Body of pancreas (tissue), 4 donors: ENCODE data around the gene SLC25A14.

ENCODE experiments used
- POLR2A ChIP-seq, 3 donors: fragments of 450-650 bp; IDR thresholded peaks; one replicate each; pipeline ENCODE4 v1.6.1; 2016; ENCODE audit warnings: antibody characterized with exemption in 3 of 3, mild to moderate bottlenecking in 2 of 3
- TF ChIP-seq, protein P1 (sequence below), 7 experiments: fragments of 450-650 bp in 4 of 7; fragments of 200-600 bp in 3 of 7; sonication (generic) in 3 of 7; IDR thresholded peaks; one replicate each; pipeline ENCODE4 v1.5.1; 2016 to 2019; ENCODE audit warnings: antibody characterized with exemption in 7 of 7

DNA sequence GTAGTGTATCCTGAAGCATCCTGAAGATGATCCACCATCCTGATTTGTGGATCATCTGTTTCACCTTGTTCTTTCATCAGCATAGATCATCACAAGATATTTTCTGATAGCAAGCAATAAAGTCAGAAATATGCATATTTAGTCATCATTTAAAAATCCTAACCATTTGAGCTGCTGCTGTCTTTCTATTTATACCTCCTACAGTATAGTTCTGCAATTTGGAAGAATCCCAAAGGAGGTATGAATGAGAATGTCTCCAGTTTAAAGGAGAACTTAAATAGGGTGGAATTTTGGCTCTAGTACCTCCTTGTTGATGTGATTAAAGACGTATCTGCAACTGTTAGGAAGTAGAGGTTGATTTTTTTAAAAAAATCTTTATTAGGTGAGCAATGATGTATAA lies 7.6 kb downstream of the SLC25A14 start:
- TF ChIP-seq, protein P1, sequence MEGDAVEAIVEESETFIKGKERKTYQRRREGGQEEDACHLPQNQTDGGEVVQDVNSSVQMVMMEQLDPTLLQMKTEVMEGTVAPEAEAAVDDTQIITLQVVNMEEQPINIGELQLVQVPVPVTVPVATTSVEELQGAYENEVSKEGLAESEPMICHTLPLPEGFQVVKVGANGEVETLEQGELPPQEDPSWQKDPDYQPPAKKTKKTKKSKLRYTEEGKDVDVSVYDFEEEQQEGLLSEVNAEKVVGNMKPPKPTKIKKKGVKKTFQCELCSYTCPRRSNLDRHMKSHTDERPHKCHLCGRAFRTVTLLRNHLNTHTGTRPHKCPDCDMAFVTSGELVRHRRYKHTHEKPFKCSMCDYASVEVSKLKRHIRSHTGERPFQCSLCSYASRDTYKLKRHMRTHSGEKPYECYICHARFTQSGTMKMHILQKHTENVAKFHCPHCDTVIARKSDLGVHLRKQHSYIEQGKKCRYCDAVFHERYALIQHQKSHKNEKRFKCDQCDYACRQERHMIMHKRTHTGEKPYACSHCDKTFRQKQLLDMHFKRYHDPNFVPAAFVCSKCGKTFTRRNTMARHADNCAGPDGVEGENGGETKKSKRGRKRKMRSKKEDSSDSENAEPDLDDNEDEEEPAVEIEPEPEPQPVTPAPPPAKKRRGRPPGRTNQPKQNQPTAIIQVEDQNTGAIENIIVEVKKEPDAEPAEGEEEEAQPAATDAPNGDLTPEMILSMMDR (IDR thresholded peaks at IDR 0.05): no peak
- no peak for TF ChIP-seq POLR2A (IDR thresholded peaks at IDR 0.05)
